H1 (cell line): Measurements from ENCODE around the gene ZBTB46. TPM values are rescaled to one million over a fixed set of nuclear protein-coding genes. Genes with fewer than 3 reads are reported as not detected.

ENCODE experiments used
- SP1 ChIP-seq: IDR thresholded peaks from 2 replicates; pipeline ENCODE4 v1.6.1; 2011; ENCODE audit warnings: low read depth, low read length
- polyA plus RNA-seq, 7 experiments: library from polyadenylated mRNA; depleted of rRNA in 3 of 7; stranded (reverse) in 5 of 7; unstranded in 2 of 7; fragments of >200 nt in 5 of 7; fragments of 200-250 nt in 2 of 7; gene quantifications; 1 replicate in 5 of 7; 2 replicates in 1 of 7; 4 replicates in 1 of 7; pipeline versions ENCODE4 v1.2.1 to v1.2.3, GENCODE V29; 2011 to 2013; ENCODE audit warnings: missing spikeins in 2 of 7, mixed read lengths in 2 of 7
- total RNA-seq: library from RNA; stranded (reverse); fragmentation: NEBNext Ultra II Directional; extraction: Animal tissue kit (Norgen Biotek cat#: 25700); gene quantifications from 2 replicates; pipeline ENCODE4 v1.2.1, GENCODE V29; 2021

The ZBTB46 gene
- total and polyA plus RNA-seq, 2 of the 8 experiments (the other 6 are each of a cell fraction or from before 2014, with no cell fraction given) = 6.4 to 22.4 TPM

DNA sequence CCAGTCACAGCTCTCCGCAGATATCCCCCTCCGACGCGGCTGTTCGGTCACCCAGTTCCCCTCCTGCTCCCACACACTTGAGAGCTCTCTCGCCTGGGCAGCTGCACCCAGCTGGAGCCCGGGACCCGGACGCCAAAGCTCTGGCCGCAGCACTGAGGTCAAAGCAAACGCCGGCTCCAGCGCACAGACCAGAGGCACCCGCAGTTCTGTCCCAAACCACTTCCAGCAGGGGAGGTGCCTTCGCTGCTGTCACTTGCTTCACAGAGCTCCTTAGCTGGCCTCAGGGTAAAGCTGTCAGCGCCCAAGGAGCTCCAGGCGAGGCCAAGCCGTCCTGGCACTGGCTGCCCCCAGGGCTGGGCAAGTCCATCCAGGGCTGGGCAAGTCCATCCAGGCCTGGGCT lies 63.6 kb downstream of the ZBTB46 start (continued):
- no peak for TF ChIP-seq SP1
